IMR-90 (cell line): ENCODE results near the gene RPS6KA2. TPM values are rescaled to one million over a fixed set of nuclear protein-coding genes. Genes with fewer than 3 reads are reported as not detected.

Experiments
- ATAC-seq: fragments of 200-7000 bp; cut with Tn5 transposase; 2 replicates; pipeline ENCODE4 v1.9.1; 2020; ENCODE audit warnings: low read depth, mild to moderate bottlenecking, moderate library complexity
- BruUV-seq: library from RNA; stranded (reverse); fragments of 400-500 nt; replicated peaks from 2 replicates; lab custom pipeline; 2021; lab: Mats Ljungman, UMichigan
- CTCF ChIA-PET: fragments of 300-600 bp; formaldehyde crosslinking; extraction: SDS; loops from one replicate; lab custom pipeline; 2021; ENCODE audit warnings: antibody characterized with exemption; lab: Yijun Ruan, JAX
- POLR2A ChIA-PET: fragments of 300-600 bp; sonication (Branson Sonifier 250); formaldehyde crosslinking; loops from one replicate; lab custom pipeline; 2022; ENCODE audit warnings: antibody characterized with exemption; ENCODE audit not compliant: unreplicated experiment; lab: Charles Lee
- DNase-seq: peaks from one replicate; pipeline ENCODE4 v3.0.0; 2013
- H2AFZ ChIP-seq: replicated peaks from 2 replicates; pipeline ENCODE3; 2013; ENCODE audit warnings: low read length, mild to moderate bottlenecking; ENCODE audit not compliant: poor library complexity
- H2AK5ac ChIP-seq: 2 replicates; pipeline ENCODE4 v1.6.1; 2013; ENCODE audit warnings: low read depth, low read length, inconsistent platforms
- H2AK9ac ChIP-seq: replicated peaks from 2 replicates; pipeline ENCODE3; 2013; ENCODE audit warnings: mild to moderate bottlenecking, low read depth, low read length, moderate library complexity; ENCODE audit not compliant: poor library complexity
- H2BK120ac ChIP-seq: 2 replicates; pipeline ENCODE4 v1.6.1; 2013; ENCODE audit warnings: low read depth, low read length, inconsistent platforms
- H2BK15ac ChIP-seq: 3 replicates; pipeline ENCODE4 v1.6.1; 2013; ENCODE audit warnings: low read depth, low read length, inconsistent platforms
- H2BK20ac ChIP-seq: 2 replicates; pipeline ENCODE4 v1.6.1; 2013; ENCODE audit warnings: low read depth, mild to moderate bottlenecking, inconsistent platforms, low read length, moderate library complexity
- H2BK5ac ChIP-seq: 2 replicates; pipeline ENCODE4 v1.6.1; 2013; ENCODE audit warnings: mild to moderate bottlenecking, low read depth, low read length, inconsistent platforms; ENCODE audit not compliant: poor library complexity, severe bottlenecking
- H3K14ac ChIP-seq: replicated peaks from 2 replicates; pipeline ENCODE4 v1.6.1; 2013; ENCODE audit warnings: low read depth, low read length, inconsistent platforms
- H3K18ac ChIP-seq: 2 replicates; pipeline ENCODE4 v1.6.1; 2013; ENCODE audit warnings: low read depth, low read length, control low read depth
- H3K23ac ChIP-seq: 2 replicates; pipeline ENCODE4 v1.6.1; 2013; ENCODE audit warnings: low read depth, low read length, inconsistent platforms
- H3K27ac ChIP-seq: 2 replicates; pipeline ENCODE4 v1.5.1; 2013; ENCODE audit warnings: mild to moderate bottlenecking, control low read depth, low read length; ENCODE audit not compliant: insufficient read depth
- H3K27me3 ChIP-seq: 2 replicates; pipeline ENCODE4 v1.6.1; 2013; ENCODE audit warnings: low read length; ENCODE audit not compliant: control insufficient read depth, insufficient read depth
- H3K36me3 ChIP-seq: 2 replicates; pipeline ENCODE4 v1.6.1; 2013; ENCODE audit warnings: low read length, mixed read lengths; ENCODE audit not compliant: control insufficient read depth, insufficient read depth
- H3K4ac ChIP-seq: 2 replicates; pipeline ENCODE4 v1.6.1; 2013; ENCODE audit warnings: low read depth, low read length, inconsistent platforms
- H3K4me1 ChIP-seq: 2 replicates; pipeline ENCODE4 v1.6.1; 2013; ENCODE audit warnings: low read length, mixed read lengths; ENCODE audit not compliant: control insufficient read depth, insufficient read depth
- H3K4me2 ChIP-seq: 2 replicates; pipeline ENCODE4 v1.6.1; 2013; ENCODE audit warnings: low read depth, mild to moderate bottlenecking, control low read depth, low read length, moderate library complexity
- H3K4me3 ChIP-seq: 2 replicates; pipeline ENCODE4 v1.5.1; 2013; ENCODE audit warnings: low read depth, mild to moderate bottlenecking, control low read depth, low read length, moderate library complexity; ENCODE audit not compliant: insufficient read depth
- H3K56ac ChIP-seq: 2 replicates; pipeline ENCODE4 v1.6.1; 2013; ENCODE audit warnings: low read length, inconsistent platforms; ENCODE audit not compliant: insufficient read depth; ENCODE audit errors: extremely low read depth
- H3K79me1 ChIP-seq, 2 experiments: 2 replicates each; pipeline ENCODE4 v1.6.1; 2013; ENCODE audit warnings: low read length in 2 of 2, inconsistent platforms in 1 of 2, low read depth in 1 of 2
- H3K9ac ChIP-seq: 2 replicates; pipeline ENCODE4 v1.6.1; 2013; ENCODE audit warnings: low read depth, low read length, control low read depth
- H3K9me1 ChIP-seq: 2 replicates; pipeline ENCODE4 v1.6.1; 2013; ENCODE audit warnings: low read length, inconsistent platforms; ENCODE audit not compliant: insufficient read depth
- H3K9me3 ChIP-seq: 2 replicates; pipeline ENCODE4 v1.6.1; 2013; ENCODE audit warnings: low read length; ENCODE audit not compliant: control insufficient read depth, insufficient read depth
- H4K20me1 ChIP-seq: 2 replicates; pipeline ENCODE4 v1.6.1; 2013; ENCODE audit warnings: low read length, inconsistent platforms; ENCODE audit not compliant: insufficient read depth
- H4K5ac ChIP-seq: 2 replicates; pipeline ENCODE4 v1.6.1; 2013; ENCODE audit warnings: mild to moderate bottlenecking, low read depth, low read length, control low read depth
- H4K8ac ChIP-seq, 2 experiments: 2 replicates each; pipeline ENCODE4 v1.6.1; 2013; ENCODE audit warnings: low read depth in 2 of 2, low read length in 2 of 2, control low read depth in 1 of 2, inconsistent platforms in 1 of 2
- H4K91ac ChIP-seq: 2 replicates; pipeline ENCODE4 v1.6.1; 2013; ENCODE audit warnings: low read depth, low read length, inconsistent platforms; ENCODE audit not compliant: insufficient read depth
- BHLHE40 ChIP-seq: fragments of 150-350 bp; IDR thresholded peaks from 2 replicates; pipeline ENCODE4 v1.6.1; 2016; ENCODE audit warnings: mild to moderate bottlenecking, low read depth, low read length
- CEBPB ChIP-seq: IDR thresholded peaks from 2 replicates; pipeline ENCODE4 v1.6.1; 2012; ENCODE audit warnings: low read depth, low read length, improper control_type of control experiment
- CHD1 ChIP-seq: IDR thresholded peaks from 2 replicates; pipeline ENCODE4 v1.6.1; 2012; ENCODE audit warnings: low read depth, low read length, improper control_type of control experiment
- CTCF ChIP-seq: conservative IDR thresholded peaks from 2 replicates; pipeline ENCODE4 v1.5.1; 2012; ENCODE audit warnings: mild to moderate bottlenecking, low read depth, low read length, improper control_type of control experiment
- FOS ChIP-seq: fragments of 150-350 bp; IDR thresholded peaks from 2 replicates; pipeline ENCODE4 v1.6.1; 2016; ENCODE audit warnings: low read depth, low read length
- MAZ ChIP-seq: IDR thresholded peaks from 2 replicates; pipeline ENCODE4 v1.6.1; 2012; ENCODE audit warnings: low read depth, mild to moderate bottlenecking, low read length, improper control_type of control experiment, moderate library complexity, borderline replicate concordance
- MXI1 ChIP-seq: IDR thresholded peaks from 2 replicates; pipeline ENCODE4 v1.6.1; 2012; ENCODE audit warnings: low read depth, mild to moderate bottlenecking, low read length, moderate library complexity, borderline replicate concordance
- NFE2L2 ChIP-seq: fragments of 150-350 bp; IDR thresholded peaks from 2 replicates; pipeline ENCODE4 v1.6.1; 2016; ENCODE audit warnings: low read depth, mild to moderate bottlenecking, low read length
- POLR2A ChIP-seq: IDR thresholded peaks from 2 replicates; pipeline ENCODE4 v1.6.1; 2012; ENCODE audit warnings: mild to moderate bottlenecking, low read depth, low read length
- RAD21 ChIP-seq: IDR thresholded peaks from 2 replicates; pipeline ENCODE4 v1.6.1; 2012; ENCODE audit warnings: low read length, improper control_type of control experiment
- RCOR1 ChIP-seq: IDR thresholded peaks from 2 replicates; pipeline ENCODE4 v1.6.1; 2012; ENCODE audit warnings: mild to moderate bottlenecking, low read length, improper control_type of control experiment; ENCODE audit not compliant: insufficient replicate concordance
- USF2 ChIP-seq: fragments of 150-350 bp; IDR thresholded peaks from 2 replicates; pipeline ENCODE4 v1.6.1; 2017; ENCODE audit warnings: mild to moderate bottlenecking, antibody characterized with exemption, low read length, low read depth
- WGBS, 2 experiments: methylation state at CpG; one replicate each; pipeline versions ENCODE4 v1.1.5 to v1.1.7; 2013; ENCODE audit warnings: missing lambda C conversion rate in 2 of 2; ENCODE audit not compliant: insufficient read length in 1 of 2; ENCODE audit errors: extremely low coverage in 2 of 2; 5-methylcytosine and 5-hydroxymethylcytosine counted together
- dilution Hi-C: fragments of 300-500 bp; cut with HindIII; formaldehyde crosslinking; loops from one replicate; pipeline ENCODE4 v1.14.3; 2018; ENCODE audit warnings: low sequenced_read_pairs; ENCODE audit not compliant: unreplicated experiment
- in situ Hi-C: fragments of 300-500 bp; cut with MboI; formaldehyde crosslinking; loops from 3 replicates; pipeline ENCODE4 v1.14.3; 2019; ENCODE audit warnings: low sequenced_read_pairs, inconsistent platforms, mixed read lengths
- intact Hi-C: fragments of 100-400 bp; cut with micrococcal nuclease; formaldehyde crosslinking; loops from 2 replicates; pipeline ENCODE4 v1.10.0; 2022
- polyA plus RNA-seq, 3 experiments: library from polyadenylated mRNA; depleted of rRNA; stranded (reverse); fragments of >200 nt; gene quantifications; 2 replicates each; pipeline ENCODE4 v1.2.3, GENCODE V29; 2012; ENCODE audit warnings: low replicate concordance in 1 of 3
- total RNA-seq: library from RNA; depleted of rRNA; stranded (reverse); fragments of >200 nt; gene quantifications from 2 replicates; pipeline ENCODE4 v1.2.3, GENCODE V29; 2012

Gene RPS6KA2
- total and polyA plus RNA-seq, 2 of the 4 experiments (the other 2 are of a cell fraction), result 26.9 to 31.3 TPM

GRCh38 chr6:166572370-166573261, 54.4 kb downstream of the RPS6KA2 start:
- peak overlapping the region; percentile 73 for H3K14ac ChIP-seq
- peak overlapping the region; percentile 44 for H3K4me2 ChIP-seq
- H3K56ac ChIP-seq, result peak overlapping the region; percentile 18; the same call in 1 of the 2 replicates
- no TSS peak for BruUV-seq
- ChIA-PET POLR2A (no interaction called here), CTCF (interaction anchor here (0.6 to 1.0 kb wide), 3 partner anchors 15 to 52 kb away, joined by 3 to 5 read pairs (median 4); no protein-coding TSS in a partner anchor)
- peak overlapping the region; percentile 11 for H2AK9ac ChIP-seq
- peak overlapping the region; percentile 73 for H3K18ac ChIP-seq
- H3K79me1 ChIP-seq, result peaks cover 25 to 51% of the 10 kb centered on the region in 2 experiments
- in situ Hi-C loops (no loop called here), dilution Hi-C loops (no loop called here), intact Hi-C loops (loop anchor here (2.0 kb wide), 1 partner anchor 48 kb away; no protein-coding TSS in a partner anchor)
- peak overlapping the region; percentile 92 for H2BK5ac ChIP-seq
- WGBS, 2 experiments, result 63% methylated on average over 5 of the region's 18 CpGs; no CpG with 5 or more reads in 1 of the 2 experiments
- DNase-seq (peak; percentile 98), ATAC-seq (peak; percentile 94)
- H2BK15ac ChIP-seq, result peak overlapping the region; percentile 25; the same call in 2 of the 3 replicates
- H3K9me3 ChIP-seq, result no peaks in the 10 kb centered on the region
- peak overlapping the region; percentile 91 for H4K5ac ChIP-seq
- H2AK5ac ChIP-seq, result peak overlapping the region; percentile 90
- peak overlapping the region; percentile 52 to 87 for H4K8ac ChIP-seq
- H4K20me1 ChIP-seq, result peaks cover 7% of the 10 kb centered on the region; the same call in 1 of the 2 replicates
- peaks cover 18% of the 10 kb centered on the region for H3K4me1 ChIP-seq
- H3K9ac ChIP-seq, result peak overlapping the region; percentile 59
- H2AFZ ChIP-seq, result peak overlapping the region; percentile 68
- H3K36me3 ChIP-seq, result peaks cover 1% of the 10 kb centered on the region; the same call in 1 of the 2 replicates
- H3K23ac ChIP-seq, result peak overlapping the region; percentile 78; the same call in 1 of the 2 replicates
- TF ChIP-seq FOS, result peak; percentile 65
- peak; percentile 87 for TF ChIP-seq RCOR1
- no peak for TF ChIP-seq MAZ
- TF ChIP-seq RAD21, result peak; percentile 27
- 0 out of 2 replicates have a peak, but pooled peaks have one; percentile 21 for TF ChIP-seq USF2
- TF ChIP-seq CHD1, result no peak
- TF ChIP-seq NFE2L2, result no peak
- peak; percentile 90 for TF ChIP-seq CEBPB
- 0 out of 2 replicates have a peak, but pooled peaks have one; percentile 63 for TF ChIP-seq MXI1
- no peak for TF ChIP-seq CTCF
- TF ChIP-seq POLR2A, result peak; percentile 73
- peak; percentile 88 for TF ChIP-seq BHLHE40
- H4K91ac ChIP-seq, result peak overlapping the region; percentile 88
- H3K27ac ChIP-seq, result peak overlapping the region; percentile 88
- peaks cover 7% of the 10 kb centered on the region; the same call in 1 of the 2 replicates for H3K9me1 ChIP-seq
- no peaks in the 10 kb centered on the region for H3K27me3 ChIP-seq
- H3K4ac ChIP-seq, result peak overlapping the region; percentile 85
- H2BK20ac ChIP-seq, result peak overlapping the region; percentile 88
- H2BK120ac ChIP-seq, result peak overlapping the region; percentile 95
- no peak overlapping the region for H3K4me3 ChIP-seq
